Nephron (organoid): ENCODE data around the gene TMEM72.

Experiments
- H3K27ac Mint-ChIP-seq, 3 experiments: 2 replicates each; pipeline ENCODE4 v1.8.0; 2020; ENCODE audit warnings: mixed read lengths in 3 of 3, mild to moderate bottlenecking in 2 of 3, moderate library complexity in 1 of 3
- H3K27me3 Mint-ChIP-seq: 2 replicates; pipeline ENCODE4 v1.8.0; 2021; ENCODE audit warnings: low read depth, mild to moderate bottlenecking, moderate library complexity, mixed read lengths
- H3K36me3 Mint-ChIP-seq: 2 replicates; pipeline ENCODE4 v1.8.0; 2020; ENCODE audit warnings: low read depth, mixed read lengths
- H3K4me1 Mint-ChIP-seq: 2 replicates; pipeline ENCODE4 v1.8.0; 2020; ENCODE audit warnings: mixed read lengths
- H3K4me3 Mint-ChIP-seq, 3 experiments: 2 replicates each; pipeline ENCODE4 v1.8.0; 2020; ENCODE audit warnings: mild to moderate bottlenecking in 3 of 3, mixed read lengths in 3 of 3, moderate library complexity in 2 of 3
- H3K9me3 Mint-ChIP-seq: 2 replicates; pipeline ENCODE4 v1.8.0; 2020; ENCODE audit warnings: mixed read lengths
- TF ChIP-seq, protein P1 (sequence below), 3 experiments: fragments of 200-600 bp; sonication (generic); IDR thresholded peaks; one replicate each; pipeline ENCODE4 v1.5.0; 2021; ENCODE audit warnings: antibody characterized with exemption in 3 of 3; ENCODE audit not compliant: unreplicated experiment in 3 of 3

TMEM72 gene

DNA sequence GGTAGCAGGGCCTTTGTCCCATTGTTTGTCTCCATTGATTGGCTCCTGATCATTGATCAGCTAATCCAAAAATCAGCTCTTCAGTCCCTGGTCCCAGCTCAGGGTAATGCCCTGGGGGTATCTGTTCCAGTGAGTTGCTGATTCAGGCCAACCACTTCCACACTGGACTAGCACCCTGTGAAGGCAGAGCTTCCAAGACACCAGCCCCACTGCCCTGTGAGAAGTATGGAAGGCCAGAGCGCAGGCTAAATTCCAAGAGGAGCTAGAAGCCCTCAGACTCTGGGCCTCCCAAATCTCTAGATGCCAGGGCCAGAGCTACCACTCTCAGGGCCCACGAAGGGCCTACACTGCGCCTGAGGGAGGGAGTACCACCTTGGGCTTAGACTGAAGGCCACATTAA, 10.4 kb downstream of the TMEM72 start:
- no peak overlapping the region for H3K27ac Mint-ChIP-seq
- TF ChIP-seq, protein P1, sequence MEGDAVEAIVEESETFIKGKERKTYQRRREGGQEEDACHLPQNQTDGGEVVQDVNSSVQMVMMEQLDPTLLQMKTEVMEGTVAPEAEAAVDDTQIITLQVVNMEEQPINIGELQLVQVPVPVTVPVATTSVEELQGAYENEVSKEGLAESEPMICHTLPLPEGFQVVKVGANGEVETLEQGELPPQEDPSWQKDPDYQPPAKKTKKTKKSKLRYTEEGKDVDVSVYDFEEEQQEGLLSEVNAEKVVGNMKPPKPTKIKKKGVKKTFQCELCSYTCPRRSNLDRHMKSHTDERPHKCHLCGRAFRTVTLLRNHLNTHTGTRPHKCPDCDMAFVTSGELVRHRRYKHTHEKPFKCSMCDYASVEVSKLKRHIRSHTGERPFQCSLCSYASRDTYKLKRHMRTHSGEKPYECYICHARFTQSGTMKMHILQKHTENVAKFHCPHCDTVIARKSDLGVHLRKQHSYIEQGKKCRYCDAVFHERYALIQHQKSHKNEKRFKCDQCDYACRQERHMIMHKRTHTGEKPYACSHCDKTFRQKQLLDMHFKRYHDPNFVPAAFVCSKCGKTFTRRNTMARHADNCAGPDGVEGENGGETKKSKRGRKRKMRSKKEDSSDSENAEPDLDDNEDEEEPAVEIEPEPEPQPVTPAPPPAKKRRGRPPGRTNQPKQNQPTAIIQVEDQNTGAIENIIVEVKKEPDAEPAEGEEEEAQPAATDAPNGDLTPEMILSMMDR (IDR thresholded peaks at IDR 0.05; ENCODE audit: unreplicated experiment in 3 of 3) = no peak
- peaks cover 16% of the 10 kb centered on the region for H3K4me1 Mint-ChIP-seq
- H3K4me3 Mint-ChIP-seq = no peak overlapping the region
- peaks cover 44% of the 10 kb centered on the region for H3K36me3 Mint-ChIP-seq
- H3K27me3 Mint-ChIP-seq = no peaks in the 10 kb centered on the region
- peaks cover 16% of the 10 kb centered on the region for H3K9me3 Mint-ChIP-seq

DNA sequence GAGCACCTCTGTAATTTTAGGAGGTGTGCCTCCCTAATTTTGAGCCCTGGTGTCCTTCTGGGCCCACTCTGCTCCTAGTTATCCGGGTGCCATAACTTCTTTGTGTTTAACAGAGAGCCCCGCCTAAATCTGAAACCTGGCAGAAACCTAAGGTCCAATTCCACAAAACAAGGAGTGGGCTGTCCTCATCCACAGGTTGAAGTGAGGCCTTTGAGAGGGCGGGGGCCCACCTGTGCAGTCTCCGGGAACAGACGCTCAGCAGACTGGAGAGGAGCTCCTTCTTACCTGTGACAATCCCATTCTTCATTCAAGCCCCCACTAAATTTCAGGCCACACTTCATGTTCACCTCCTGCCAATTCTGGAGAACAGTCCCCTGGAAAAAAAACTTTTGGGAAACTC, 10.9 kb downstream of the TMEM72 start:
- H3K27ac Mint-ChIP-seq = no peak overlapping the region
- H3K9me3 Mint-ChIP-seq = peaks cover 16% of the 10 kb centered on the region
- H3K27me3 Mint-ChIP-seq = no peaks in the 10 kb centered on the region
- TF ChIP-seq, protein P1 (IDR thresholded peaks at IDR 0.05; ENCODE audit: unreplicated experiment in 3 of 3) = no peak
- peaks cover 39% of the 10 kb centered on the region for H3K36me3 Mint-ChIP-seq
- H3K4me3 Mint-ChIP-seq = no peak overlapping the region
- H3K4me1 Mint-ChIP-seq = peaks cover 11% of the 10 kb centered on the region

DNA sequence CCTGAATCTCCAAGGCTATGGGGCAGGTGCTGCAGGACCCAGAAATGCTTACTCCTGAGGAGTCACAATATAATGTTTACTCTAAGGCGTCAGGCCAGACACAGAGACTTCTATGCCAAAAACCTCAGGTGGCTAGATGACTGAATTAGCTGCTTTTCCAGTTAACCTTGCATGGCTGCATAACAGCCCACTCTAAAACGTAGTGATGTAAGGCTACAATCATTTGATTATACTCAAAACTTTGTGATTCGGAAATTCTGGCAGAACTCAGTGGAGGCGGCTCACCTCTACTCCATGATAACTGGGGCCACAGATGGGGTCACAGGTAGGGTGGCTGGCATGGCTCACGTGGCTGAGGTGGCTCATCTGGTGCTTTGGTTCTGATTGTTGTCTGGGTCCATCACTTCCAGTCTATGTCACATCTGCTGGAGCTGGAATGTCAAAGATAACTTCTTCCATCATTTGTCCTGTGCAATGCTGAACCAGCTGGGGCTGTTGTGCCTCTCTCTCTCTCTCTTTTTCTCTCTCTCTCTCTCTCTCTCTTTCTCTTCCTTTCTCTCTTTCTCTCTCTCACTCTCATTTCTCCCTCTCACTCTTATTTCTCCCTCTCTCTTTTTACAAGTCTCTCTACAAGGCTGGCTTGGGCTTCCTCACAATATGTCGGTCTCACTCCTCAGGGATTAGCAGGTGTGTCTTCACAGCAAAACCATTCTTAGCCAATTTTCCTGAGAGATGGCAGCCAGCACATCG, 11.8 kb downstream of the TMEM72 start:
- TF ChIP-seq, protein P1 (IDR thresholded peaks at IDR 0.05; ENCODE audit: unreplicated experiment in 3 of 3) = no peak
- no peaks in the 10 kb centered on the region for H3K27me3 Mint-ChIP-seq
- H3K27ac Mint-ChIP-seq = peak overlapping the region in 1 of 3 experiments; percentile 25
- no peak overlapping the region for H3K4me3 Mint-ChIP-seq
- H3K9me3 Mint-ChIP-seq = peaks cover 6% of the 10 kb centered on the region
- peaks cover 30% of the 10 kb centered on the region for H3K36me3 Mint-ChIP-seq
- H3K4me1 Mint-ChIP-seq = peaks cover 8% of the 10 kb centered on the region

DNA sequence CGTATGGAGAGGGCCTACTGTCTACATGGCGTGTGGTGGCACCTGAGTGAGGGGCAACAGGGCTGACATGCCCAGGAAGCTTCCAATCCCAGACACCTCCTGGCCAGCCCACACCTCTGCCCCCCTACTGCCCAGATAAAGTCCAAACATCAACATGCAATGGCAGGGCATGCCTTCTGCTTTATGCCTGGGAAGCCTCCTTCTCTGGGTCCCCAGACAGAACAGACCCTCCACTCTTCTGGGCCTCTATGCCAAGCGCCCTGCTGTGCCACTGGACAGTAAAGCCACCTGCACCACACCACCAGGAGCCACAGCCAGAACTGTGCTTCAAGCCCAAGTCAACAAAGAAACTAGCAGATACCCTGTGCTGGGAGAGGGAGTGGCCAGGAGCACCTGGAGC, 12.5 kb downstream of the TMEM72 start:
- Mint-ChIP-seq H3K27me3 (peaks cover 3% of the 10 kb centered on the region), H3K9me3 (peaks cover 3% of the 10 kb centered on the region), H3K4me3 (no peak overlapping the region), H3K27ac (no peak overlapping the region), H3K4me1 (peaks cover 14% of the 10 kb centered on the region), H3K36me3 (peaks cover 26% of the 10 kb centered on the region)
- TF ChIP-seq, protein P1 (IDR thresholded peaks at IDR 0.05; ENCODE audit: unreplicated experiment in 3 of 3) = no peak

DNA sequence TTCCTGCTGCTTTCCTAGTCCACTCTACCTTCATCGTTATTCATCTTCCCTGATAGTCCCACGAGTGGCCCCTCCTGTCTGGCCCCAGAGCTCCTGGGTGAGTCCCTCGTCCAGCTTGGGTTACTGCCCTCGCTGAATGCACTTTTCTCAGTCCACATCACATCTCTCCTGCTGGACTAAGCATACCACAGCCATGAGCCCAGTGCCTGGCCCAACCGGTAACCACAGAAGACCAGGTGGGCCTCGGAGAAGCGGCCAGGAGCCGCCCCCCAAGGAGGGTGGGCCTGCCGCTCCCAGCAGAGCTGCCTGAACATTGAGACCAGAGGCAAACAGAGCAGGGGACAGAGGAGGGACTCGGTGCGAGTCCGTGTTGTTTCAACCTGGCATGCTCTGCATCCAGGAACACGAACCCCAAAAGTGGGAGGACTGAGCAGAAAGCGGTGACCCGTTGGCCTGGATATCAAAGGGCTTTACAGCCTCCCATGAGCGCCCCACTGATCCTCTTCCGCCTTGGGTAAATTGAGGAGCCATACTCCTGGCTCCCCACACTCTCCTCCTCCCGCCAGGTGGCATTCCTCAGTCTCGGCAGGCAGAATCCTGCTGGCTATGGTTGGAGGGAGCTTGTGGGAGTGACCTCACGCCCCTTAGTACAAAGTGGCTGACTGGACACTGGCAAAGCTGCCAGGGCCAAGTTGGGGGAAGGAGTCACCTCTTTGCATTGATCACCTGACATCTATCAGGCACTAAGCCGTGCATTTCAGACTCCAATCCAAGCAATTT, 13.3 kb downstream of the TMEM72 start:
- no peak overlapping the region for H3K4me3 Mint-ChIP-seq

More for the DNA sequence above, 13.3 kb downstream of the TMEM72 start:
- Mint-ChIP-seq H3K9me3 (no peaks in the 10 kb centered on the region), H3K36me3 (peaks cover 24% of the 10 kb centered on the region), H3K4me1 (peaks cover 14% of the 10 kb centered on the region), H3K27me3 (peaks cover 6% of the 10 kb centered on the region), H3K27ac (no peak overlapping the region)
- TF ChIP-seq, protein P1 (IDR thresholded peaks at IDR 0.05; ENCODE audit: unreplicated experiment in 3 of 3) = no peak
